ENCODE data around the gene SMARCC2. TPM values are rescaled to one million over a fixed set of nuclear protein-coding genes. Genes with fewer than 3 reads are reported as not detected.

SMARCC2 gene
- total and polyA plus RNA-seq, 11 donors, result 21.4 to 83.5 (median 65.9) TPM

DNA sequence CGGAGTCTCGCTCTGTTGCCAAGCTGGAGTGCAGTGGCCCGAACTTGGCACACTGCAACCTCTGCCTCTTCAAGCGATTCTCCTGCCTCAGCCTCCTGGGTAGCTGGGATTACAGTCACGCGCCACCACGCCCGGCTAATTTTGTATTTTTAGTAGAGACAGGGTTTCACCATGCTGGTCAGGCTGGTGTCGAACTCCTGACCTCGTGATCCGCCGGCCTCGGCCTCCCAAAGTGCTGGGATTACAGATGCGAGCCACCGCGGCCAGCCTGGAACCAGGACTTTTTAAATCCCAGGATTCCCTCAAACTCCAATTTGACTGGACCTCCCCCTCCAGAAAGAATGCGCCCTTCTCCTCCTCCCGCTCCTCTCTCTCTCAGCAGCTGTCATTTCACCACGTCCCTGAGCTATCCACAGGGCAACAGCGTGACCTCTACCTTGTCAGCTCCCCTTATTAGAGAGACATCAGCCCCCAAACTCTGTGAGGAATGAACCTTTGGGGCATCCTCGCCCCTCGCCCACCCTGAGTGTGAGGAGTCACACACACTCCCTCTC is 59.3 kb downstream of the SMARCC2 start:
- H3K27ac ChIP-seq, result peak overlapping the region in 10 of 12 donors; percentile 23 to 94 (median 89)
- DNase-seq (no peak), ATAC-seq (no peak)
- H3K4me1 ChIP-seq, result peaks cover 8 to 50% (median 30%) of the 10 kb centered on the region in 12 donors
- H3K36me3 ChIP-seq, result peaks cover 0 to 49% (median 47%) of the 10 kb centered on the region in 9 donors
- no peaks in the 10 kb centered on the region for H3K9me3 ChIP-seq
- H3K27me3 ChIP-seq, result no peaks in the 10 kb centered on the region
- WGBS, 4 donors, result 62 to 74% (median 71%) methylated on average over 22 of the region's 22 CpGs
- TF ChIP-seq, protein P1, sequence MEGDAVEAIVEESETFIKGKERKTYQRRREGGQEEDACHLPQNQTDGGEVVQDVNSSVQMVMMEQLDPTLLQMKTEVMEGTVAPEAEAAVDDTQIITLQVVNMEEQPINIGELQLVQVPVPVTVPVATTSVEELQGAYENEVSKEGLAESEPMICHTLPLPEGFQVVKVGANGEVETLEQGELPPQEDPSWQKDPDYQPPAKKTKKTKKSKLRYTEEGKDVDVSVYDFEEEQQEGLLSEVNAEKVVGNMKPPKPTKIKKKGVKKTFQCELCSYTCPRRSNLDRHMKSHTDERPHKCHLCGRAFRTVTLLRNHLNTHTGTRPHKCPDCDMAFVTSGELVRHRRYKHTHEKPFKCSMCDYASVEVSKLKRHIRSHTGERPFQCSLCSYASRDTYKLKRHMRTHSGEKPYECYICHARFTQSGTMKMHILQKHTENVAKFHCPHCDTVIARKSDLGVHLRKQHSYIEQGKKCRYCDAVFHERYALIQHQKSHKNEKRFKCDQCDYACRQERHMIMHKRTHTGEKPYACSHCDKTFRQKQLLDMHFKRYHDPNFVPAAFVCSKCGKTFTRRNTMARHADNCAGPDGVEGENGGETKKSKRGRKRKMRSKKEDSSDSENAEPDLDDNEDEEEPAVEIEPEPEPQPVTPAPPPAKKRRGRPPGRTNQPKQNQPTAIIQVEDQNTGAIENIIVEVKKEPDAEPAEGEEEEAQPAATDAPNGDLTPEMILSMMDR (IDR thresholded peaks at IDR 0.05), result no peak
- TF ChIP-seq POLR2A (IDR thresholded peaks at IDR 0.05), result no peak
- intact Hi-C loops (cut with DNase I), result loop anchor here in 6 of 10 donors (2.0 to 10.0 kb wide), 5 partner anchors 23 to 337 kb away; partner anchors contain the start of genes SPRYD4 (in 5 of the 6), MYL6B (in 2 of the 6), CNPY2 (in 1 of the 6) and NABP2 (in 1 of the 6)
- peak overlapping the region in 11 of 12 donors; percentile 75 to 97 (median 84) for H3K4me3 ChIP-seq

DNA sequence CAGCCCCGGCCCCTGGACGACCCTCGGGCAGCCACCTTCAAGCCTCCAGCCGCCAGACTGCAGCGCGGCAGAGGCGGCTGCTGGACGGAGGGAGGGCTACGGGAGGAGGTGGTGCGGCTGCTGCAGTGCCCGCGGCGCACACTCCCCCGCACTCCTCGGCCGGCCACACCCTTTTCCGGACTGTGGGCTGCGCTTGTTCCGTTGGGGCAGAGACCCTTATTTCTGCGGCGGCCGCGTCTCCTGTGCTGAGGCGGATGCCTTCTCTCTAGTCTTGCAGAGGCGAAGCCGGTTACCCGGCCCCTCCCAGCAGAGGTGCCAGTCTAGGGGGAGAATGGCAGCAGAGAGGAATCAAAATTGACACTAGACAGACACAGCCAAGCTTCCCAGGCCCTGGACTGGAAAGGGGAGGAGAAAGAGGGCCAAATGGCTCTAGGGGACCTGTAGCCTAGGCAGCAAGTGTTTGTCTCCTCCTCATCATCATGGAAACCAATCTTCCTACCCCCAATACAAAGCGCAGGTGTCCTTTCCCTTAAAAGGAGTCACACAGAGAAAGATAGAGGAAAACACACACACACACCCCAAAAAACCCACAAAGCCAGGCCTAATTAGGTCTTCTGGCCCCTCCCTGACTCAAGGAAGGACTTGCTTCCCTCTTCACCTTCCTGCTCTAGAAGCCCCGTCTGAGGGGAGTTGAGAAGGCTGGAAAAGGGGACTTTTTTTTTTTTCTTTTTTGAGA is 59.9 kb downstream of the SMARCC2 start:
- intact Hi-C loops (cut with DNase I), result loop anchor here in 6 of 10 donors (2.0 to 10.0 kb wide), 5 partner anchors 23 to 338 kb away; partner anchors contain the start of genes SPRYD4 (in 5 of the 6), MYL6B (in 2 of the 6), CNPY2 (in 1 of the 6) and NABP2 (in 1 of the 6)
- WGBS, 4 donors, result 2 to 4% (median 3%) methylated on average over 23 to 29 of the region's 29 CpGs
- peak; percentile 69 to 86 (median 72) for DNase-seq
- H3K27me3 ChIP-seq, result no peaks in the 10 kb centered on the region
- H3K27ac ChIP-seq, result peak overlapping the region; percentile 23 to 94 (median 90)
- H3K4me1 ChIP-seq, result peaks cover 8 to 55% (median 31%) of the 10 kb centered on the region in 12 donors
- peak overlapping the region; percentile 75 to 97 (median 84) for H3K4me3 ChIP-seq
- no peaks in the 10 kb centered on the region for H3K9me3 ChIP-seq
- H3K36me3 ChIP-seq, result peaks cover 0 to 42% (median 40%) of the 10 kb centered on the region in 9 donors
- peak in 3 of 4 donors; percentile 45 to 54 (median 47) for ATAC-seq
- TF ChIP-seq, protein P1 (IDR thresholded peaks at IDR 0.05), result no peak
- TF ChIP-seq POLR2A (IDR thresholded peaks at IDR 0.05), result peak in 1 of 2 donors; percentile 25

DNA sequence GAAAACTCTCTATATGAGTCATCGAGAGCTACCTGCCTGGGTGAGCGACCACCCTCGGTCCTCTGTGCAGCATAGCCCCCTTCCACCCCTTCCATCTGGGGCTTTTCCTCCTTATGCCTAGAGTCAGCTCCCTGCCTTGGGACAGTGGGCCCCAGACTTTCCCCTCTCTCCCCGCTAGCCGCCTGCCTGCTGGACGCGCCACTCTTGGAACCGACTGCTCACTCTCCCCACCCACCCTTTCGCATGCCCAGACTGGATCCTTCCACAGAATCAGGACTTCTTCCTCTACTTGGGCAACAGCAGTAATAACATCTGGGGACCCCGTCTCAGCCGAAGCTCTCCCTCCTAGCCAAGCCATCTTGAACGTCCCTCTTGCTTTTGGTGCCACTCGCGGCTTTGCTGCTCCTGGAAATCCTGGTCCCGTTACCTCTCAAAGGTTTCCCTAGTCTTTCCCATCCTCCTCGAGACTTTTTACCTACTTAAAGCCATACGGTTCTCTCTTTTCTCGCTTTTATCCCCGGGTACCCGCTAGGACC is 60.5 kb downstream of the SMARCC2 start:
- peaks cover 8 to 57% (median 31%) of the 10 kb centered on the region in 12 donors for H3K4me1 ChIP-seq
- H3K36me3 ChIP-seq, result peaks cover 0 to 40% (median 36%) of the 10 kb centered on the region in 9 donors
- intact Hi-C loops (cut with DNase I), result loop anchor here in 6 of 10 donors (1.0 to 10.0 kb wide), 7 partner anchors 24 to 339 kb away; partner anchors contain the start of genes SPRYD4 (in 5 of the 6), MYL6B (in 2 of the 6), CNPY2 (in 1 of the 6) and MYL6 (in 1 of the 6)
- H3K27ac ChIP-seq, result peak overlapping the region; percentile 23 to 94 (median 90)
- H3K9me3 ChIP-seq, result no peaks in the 10 kb centered on the region
- H3K27me3 ChIP-seq, result no peaks in the 10 kb centered on the region
- H3K4me3 ChIP-seq, result peak overlapping the region; percentile 75 to 97 (median 84)
- peak in 3 of 4 donors; percentile 1 to 14 (median 3) for ATAC-seq
- TF ChIP-seq POLR2A (IDR thresholded peaks at IDR 0.05), result no peak
- TF ChIP-seq, protein P1 (IDR thresholded peaks at IDR 0.05), result no peak
- peak in 2 of 5 donors; percentile 38 to 54 for DNase-seq
- 0% methylated on average over 20 of the region's 20 CpGs for WGBS, 4 donors

All from heart left ventricle (tissue), 16 donors.